HEK293 (cell line): Measurements from ENCODE around the gene PODXL2.

Experiments used
- GFI1B ChIP-seq: fragments of 450-650 bp; formaldehyde crosslinking; IDR thresholded peaks from 2 replicates; pipeline ENCODE4 v1.5.1; 2016; ENCODE audit warnings: missing biosample characterization, missing genetic modification characterization
- KLF9 ChIP-seq: fragments of 450-650 bp; formaldehyde crosslinking; IDR thresholded peaks from 2 replicates; pipeline ENCODE4 v1.5.1; 2016; ENCODE audit warnings: missing biosample characterization, missing genetic modification characterization, low read depth
- ZBTB21 ChIP-seq: fragments of 450-650 bp; formaldehyde crosslinking; IDR thresholded peaks from 2 replicates; pipeline ENCODE4 v1.5.1; 2017; ENCODE audit warnings: missing biosample characterization, missing genetic modification characterization
- ZFP37 ChIP-seq: fragments of 450-650 bp; formaldehyde crosslinking; IDR thresholded peaks from 2 replicates; pipeline ENCODE4 v1.5.1; 2016; ENCODE audit warnings: missing biosample characterization, missing genetic modification characterization
- ZNF24 ChIP-seq: fragments of 450-650 bp; formaldehyde crosslinking; IDR thresholded peaks from 2 replicates; pipeline ENCODE4 v1.5.1; 2016; ENCODE audit warnings: missing biosample characterization, missing genetic modification characterization
- ZNF274 ChIP-seq, 2 experiments: fragments of 200-500 bp in 1 of 2; fragments of 450-650 bp in 1 of 2; sonication (Bioruptor generic) in 1 of 2; formaldehyde crosslinking in 1 of 2; IDR thresholded peaks; 2 replicates each; pipeline versions ENCODE4 v1.5.1 to v1.6.1; 2014 to 2016; ENCODE audit warnings: borderline replicate concordance in 1 of 2, inconsistent platforms in 1 of 2, low read length in 1 of 2, missing biosample characterization in 1 of 2, missing genetic modification characterization in 1 of 2
- ZNF830 ChIP-seq: fragments of 450-650 bp; IDR thresholded peaks from 2 replicates; pipeline ENCODE4 v1.5.0; 2018; ENCODE audit warnings: missing biosample characterization, missing genetic modification characterization, low read depth, mild to moderate bottlenecking, moderate library complexity

DNA sequence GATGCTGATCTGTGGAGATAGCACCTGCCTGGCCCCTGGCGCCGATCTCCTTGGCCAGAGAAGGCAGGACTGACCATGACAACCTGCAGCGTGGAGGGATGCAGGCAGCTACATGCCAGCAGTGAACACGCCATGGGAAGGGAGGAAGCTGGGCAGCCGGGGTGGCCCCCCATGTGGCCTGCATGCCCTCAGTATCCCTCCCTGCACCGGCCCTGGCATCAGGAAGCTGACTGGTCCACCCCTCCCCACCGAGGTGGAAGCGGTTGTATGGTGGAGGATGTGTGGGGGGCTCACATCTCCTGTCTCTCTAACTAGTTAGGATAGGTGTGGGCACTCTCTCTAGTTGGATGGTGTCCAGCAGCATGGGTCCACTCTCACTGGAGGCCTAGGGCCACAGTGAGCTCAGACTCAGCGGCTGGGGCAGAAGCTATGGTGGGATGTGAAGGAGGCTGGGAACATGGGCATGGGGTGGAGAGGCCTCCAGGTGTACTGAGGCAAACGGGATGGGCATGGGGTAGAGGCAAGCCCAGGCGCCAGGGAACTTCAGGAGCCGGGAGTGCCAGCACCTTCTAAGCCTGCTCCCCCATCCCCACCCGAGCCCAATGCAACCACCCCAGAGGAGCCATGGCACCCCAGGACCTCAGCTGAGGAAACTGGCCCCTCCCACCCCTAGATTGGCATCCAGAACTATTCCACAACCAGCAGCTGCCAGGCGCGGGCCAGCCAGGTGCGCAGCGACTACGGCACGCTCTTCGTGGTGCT lies 42.0 kb downstream of the PODXL2 start:
- TF ChIP-seq ZFP37 (tag by site-specific recombination) (no peak), ZNF830 (tag by site-specific recombination) (no peak), GFI1B (no peak), ZNF274 (IDR thresholded peaks at IDR 0.05; ENCODE audit: low read length) (no peak), ZNF274 (tag by site-specific recombination; IDR thresholded peaks at IDR 0.05; ENCODE audit: borderline replicate concordance) (no peak), KLF9 (tag by site-specific recombination) (no peak), ZBTB21 (tag by site-specific recombination) (no peak), ZNF24 (no peak)
